Measurements from ENCODE around the gene LRRC75A.

LRRC75A gene

GRCh38 chr17:16493531-16494046 is 1.6 kb upstream of the LRRC75A start:
- no peak for DNase-seq (ENCODE audit: low spot score)

GRCh38 chr17:16492613-16493530 is 879 bp upstream of the LRRC75A start:
- DNase-seq (ENCODE audit: low spot score): no peak

- no peak for DNase-seq (ENCODE audit: low spot score)
Measured at GRCh38 chr17:16491131-16491702, 776 bp downstream of the LRRC75A start.

DNA sequence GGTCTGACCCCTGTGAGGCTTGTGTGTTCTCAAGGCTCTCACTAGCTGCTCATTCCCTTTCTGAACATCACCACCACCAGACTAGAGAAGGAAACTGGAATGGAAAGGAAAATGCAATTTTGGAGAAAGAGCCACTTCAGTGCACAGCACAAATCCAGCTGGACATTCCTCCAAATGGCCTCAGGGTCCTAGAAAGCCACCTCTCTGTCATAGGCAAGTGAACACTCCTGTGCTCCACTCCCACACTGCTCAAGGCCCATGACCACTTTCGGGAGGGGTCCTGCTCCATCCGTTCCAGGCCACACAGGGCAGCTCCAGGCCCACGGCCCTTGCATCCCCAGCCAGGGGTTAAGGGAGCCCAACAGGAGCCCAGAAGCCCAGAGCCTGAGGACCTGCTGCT is 2.6 kb downstream of the LRRC75A start:
- DNase-seq (ENCODE audit: low spot score): no peak

DNA sequence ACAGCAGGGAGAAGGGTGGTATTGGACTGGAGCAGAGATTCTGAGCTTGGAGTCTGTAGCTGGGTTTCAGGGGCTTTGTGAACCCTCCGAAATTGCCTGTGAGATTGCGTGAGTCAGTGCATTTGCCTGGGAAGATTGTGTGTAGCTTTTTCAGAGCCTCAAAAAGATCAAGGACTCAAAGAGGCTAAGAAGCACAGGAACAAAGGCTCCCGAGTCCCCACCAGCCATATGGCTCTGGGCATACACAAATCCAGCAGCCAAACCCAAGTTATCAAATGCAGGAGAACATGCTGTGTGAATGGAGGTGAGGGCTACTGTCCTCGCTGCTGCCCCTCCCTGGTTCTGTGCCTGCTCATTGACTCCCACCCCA is 3.0 kb downstream of the LRRC75A start:
- DNase-seq (ENCODE audit: low spot score): no peak

DNA sequence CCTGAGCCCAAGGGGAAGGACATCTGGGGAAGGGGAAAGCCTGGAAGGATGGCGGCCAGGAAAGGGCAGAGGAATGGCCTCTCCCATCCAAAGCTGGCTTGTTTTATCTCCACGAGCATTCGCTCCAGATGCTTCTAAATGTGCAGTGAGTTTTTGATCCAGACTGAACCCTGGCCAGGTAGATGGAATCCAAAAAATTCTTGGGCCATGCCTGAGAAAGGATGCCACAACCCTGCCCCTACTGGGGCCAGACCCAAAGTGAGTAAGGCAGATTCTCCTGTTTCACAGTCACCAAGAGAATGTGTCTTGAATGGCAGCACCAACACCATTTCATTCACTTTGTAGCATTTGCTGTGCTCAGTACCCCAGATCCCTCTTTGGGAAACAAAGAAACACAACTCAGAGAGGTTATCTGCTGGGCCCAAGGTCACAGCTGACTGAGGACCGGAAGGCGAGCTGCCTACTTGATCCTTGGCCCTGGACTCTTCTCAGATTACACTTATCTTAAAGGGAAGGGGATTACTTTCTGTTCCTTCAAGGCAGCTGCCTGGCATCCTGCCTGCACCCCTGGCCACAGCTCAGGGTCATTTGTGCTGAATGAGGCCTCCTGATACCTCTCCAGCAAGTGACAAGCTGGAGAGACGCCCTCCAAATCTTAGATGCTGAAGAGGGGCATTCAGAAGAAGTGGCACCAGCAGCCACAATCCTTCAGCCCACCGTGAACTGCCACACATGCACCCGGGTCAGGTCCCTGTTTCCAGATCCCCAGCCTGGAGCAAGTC is 3.6 kb downstream of the LRRC75A start:
- no peak for DNase-seq (ENCODE audit: low spot score)

- peak; percentile 90 for DNase-seq (ENCODE audit: low spot score)
Measured at GRCh38 chr17:16486373-16487250, 5.4 kb downstream of the LRRC75A start.

DNA sequence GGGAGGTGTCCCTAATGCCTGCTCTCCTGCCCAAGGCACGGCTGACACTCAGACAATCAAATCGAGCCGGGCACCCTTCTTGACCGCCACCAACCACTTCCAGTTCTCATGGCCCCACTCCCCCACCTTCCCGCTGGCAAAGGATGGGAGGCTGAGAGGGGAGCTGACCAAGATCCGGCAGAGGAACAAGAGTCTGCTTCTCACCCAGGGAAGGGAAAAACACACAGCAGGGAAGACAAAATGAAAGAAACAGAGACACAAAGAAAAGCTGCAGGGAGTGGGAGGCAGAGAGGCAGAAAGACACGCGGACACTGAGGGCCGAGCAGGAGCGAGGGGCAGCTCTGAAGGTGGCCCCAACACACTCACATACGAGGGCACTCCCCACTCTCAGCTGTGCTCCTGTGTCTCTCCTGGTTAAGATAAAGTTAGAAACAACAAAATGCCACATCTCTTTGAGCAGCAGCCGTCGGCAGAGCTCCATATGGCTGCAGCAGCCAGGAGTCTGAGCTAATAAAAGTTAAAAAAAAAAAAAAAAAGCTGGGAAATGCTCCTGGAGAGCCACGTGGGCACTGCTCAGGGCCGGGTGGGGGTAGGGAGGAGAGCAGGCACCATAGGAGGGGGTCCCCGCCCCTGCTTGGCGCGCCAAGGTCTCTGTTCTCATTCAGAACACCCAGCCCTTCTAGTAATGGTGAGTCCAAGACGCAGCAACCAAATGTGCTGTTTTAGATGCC is 7.4 kb downstream of the LRRC75A start:
- no peak for DNase-seq (ENCODE audit: low spot score)

GRCh38 chr17:16483021-16483645 is 8.9 kb downstream of the LRRC75A start:
- no peak for DNase-seq (ENCODE audit: low spot score)

- no peak for DNase-seq (ENCODE audit: low spot score)
Measured at GRCh38 chr17:16482253-16482652, 9.7 kb downstream of the LRRC75A start.

DNA sequence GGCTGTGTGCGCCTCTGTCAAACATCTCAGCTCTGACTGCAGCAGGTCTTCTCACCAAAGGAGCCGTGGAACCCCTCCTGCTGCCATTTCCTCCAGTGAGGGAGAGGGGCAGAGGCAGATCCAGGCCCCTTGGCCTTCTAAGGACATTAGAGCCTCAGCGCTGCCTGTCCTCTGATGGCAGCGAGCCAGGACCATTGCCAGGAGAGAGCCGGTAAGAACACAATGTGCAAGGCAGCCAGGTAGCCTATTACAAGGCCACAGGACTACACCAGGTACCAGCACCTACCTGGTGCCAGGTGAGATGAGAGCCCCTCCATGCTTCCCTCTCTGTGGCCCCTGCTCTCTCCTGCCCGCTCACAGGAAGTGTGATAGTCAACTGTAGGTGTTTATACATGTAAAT is 11.0 kb downstream of the LRRC75A start:
- DNase-seq (ENCODE audit: low spot score): no peak

DNA sequence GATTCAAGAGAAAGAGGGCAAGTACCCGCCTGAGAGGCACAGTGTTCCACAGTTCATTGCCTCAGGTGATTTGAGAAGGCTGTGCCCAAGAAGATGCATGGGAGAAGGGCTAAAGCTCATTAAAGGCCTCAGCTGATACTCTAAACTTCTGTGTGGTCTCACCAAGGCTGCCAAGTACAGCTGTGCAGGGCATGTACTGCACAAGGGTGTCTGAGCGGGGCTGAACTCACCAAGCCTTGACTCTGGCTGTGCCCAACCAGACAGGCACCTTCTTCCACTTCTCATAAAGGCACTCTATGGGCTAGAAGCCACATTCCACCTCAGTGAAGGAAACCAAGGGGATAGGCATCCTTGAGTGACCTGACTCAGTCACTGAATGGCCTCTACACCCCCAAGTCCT is 12.7 kb downstream of the LRRC75A start:
- DNase-seq (ENCODE audit: low spot score): no peak

DNA sequence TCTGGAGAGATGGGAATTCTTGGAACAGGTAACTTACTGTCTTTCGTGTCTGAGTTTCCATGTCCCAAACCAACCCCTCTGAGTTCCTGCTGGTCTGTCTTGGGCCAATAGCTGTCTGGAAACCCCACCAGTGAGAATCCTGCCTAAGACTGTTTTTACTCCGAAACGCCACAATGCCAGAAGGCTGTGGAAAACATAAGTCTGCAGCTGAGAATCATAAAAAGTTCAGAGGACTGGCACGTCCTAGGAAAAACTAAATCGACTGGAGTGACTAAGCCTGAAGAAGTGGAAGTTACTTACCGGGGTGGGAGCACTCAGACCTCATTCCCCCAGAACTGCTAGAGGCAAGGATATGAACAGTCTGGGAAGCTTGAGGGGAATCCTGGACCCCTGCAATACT is 13.3 kb downstream of the LRRC75A start:
- no peak for DNase-seq (ENCODE audit: low spot score)

- no peak for DNase-seq (ENCODE audit: low spot score)
Measured at GRCh38 chr17:16477666-16478065, 14.3 kb downstream of the LRRC75A start.

- DNase-seq (ENCODE audit: low spot score): peak; percentile 97
Measured at GRCh38 chr17:16477255-16477654, 14.7 kb downstream of the LRRC75A start.

DNA sequence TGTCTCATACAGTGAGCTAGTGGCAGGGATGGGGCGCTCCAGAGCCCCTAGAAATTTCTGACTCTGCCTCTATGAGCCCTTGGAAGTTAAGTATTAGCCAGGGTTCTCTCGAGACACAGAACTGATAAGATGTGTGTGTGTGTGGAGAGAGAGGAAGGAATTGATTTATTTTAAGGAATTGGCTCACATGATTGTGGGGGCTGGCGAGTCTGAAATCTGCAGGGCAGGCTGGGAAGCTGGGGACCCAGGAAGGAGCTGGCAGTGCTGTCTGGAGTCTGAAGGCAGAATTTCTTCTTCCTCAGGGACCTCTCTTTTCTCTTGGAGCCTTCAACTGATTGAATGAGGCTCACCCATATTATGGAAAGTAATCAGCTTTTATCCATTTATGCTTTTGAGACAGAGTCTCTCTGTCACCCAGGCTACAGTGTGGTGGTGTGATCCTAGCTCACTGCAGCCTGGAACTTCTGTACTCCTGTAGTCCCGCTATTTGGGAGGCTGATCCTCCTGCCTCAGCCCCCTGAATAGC is 16.8 kb downstream of the LRRC75A start:
- DNase-seq (ENCODE audit: low spot score): no peak

DNA sequence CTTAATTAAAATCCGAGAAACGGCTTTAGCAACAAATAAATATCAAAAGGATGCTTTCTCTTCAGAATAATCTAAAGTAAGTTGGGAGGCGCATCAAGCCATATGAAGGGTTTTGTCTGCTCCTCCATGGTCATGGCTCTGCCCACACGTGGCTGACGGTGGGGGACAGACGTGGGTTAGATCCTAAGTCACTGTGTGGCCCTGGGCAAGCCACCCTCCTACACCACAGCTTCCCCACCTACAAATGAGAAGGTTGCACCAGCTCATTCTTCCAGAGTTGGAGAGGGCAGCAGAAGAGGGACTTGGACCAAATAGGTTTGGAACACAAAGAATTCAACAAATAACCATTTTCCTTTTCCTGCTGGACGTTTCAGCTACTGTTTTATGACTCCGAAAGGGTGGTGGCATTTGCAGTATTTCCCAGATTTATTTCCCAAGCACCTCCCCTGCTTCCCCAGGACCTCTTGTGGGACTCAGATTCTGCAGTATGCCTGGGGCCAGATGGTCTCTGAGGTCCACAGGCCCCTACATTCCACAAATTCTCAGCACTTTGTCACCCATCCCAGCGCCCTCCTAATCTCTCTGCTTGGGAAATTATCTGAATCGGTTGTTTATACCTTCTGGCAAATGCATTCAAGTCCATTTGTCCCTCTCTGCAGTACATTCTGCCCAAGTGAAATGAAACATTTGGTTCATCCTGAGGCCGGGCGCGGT is 17.8 kb downstream of the LRRC75A start:
- peak; percentile 45 for DNase-seq (ENCODE audit: low spot score)

DNA sequence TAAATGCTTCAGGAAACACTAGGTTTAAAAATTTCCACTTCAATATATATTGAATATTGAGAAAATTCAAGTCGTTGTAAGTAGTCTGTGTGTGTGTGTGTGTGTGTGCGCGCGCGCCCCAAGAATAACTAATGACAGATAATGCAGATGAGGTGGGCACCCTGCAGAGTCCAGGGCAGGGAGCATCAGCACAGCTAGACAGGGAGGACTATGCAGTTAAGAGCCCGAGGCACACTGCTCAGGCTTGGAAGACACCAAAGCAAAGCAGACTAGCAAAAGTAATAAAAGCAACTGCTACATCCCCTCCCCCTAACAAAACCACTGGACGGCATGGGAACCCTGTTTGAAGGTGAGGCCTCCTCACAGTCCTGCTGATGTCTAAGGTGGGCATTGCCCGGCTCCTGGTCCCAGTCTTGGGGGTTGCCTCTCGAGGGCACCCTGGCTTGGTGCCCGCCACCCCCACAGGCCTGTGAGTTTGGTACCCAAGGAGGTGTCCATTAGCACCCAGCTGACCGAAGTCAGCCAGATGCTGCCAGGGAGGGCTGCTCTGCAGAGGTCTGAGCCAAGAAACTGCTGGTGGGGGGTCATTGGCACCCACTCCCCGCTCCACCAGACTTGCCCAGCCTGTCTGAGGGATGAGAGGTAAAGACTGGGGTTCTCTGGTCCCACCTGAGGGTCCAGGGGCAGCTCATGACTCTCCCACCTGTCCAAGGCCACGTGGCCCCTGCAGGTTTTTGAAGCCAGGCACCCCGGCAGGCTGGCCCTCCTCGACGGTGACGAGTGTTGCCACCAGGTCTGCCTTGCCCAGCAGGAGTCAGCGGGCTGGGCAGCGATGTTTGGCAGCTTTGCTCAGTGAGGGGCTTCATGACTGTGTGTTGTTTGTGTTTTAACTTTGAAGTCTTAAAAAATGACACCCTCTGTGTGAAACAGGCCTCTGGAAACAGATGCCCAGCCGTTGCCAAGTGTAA is 18.7 kb downstream of the LRRC75A start:
- DNase-seq (ENCODE audit: low spot score): no peak

Data from hepatic stellate cell (primary cell).